GM18511 (cell line): ENCODE data around the gene TMEM38A.

Experiments
- ATAC-seq: cut with Tn5 transposase; IDR thresholded peaks from one replicate; pipeline ENCODE4 v1.9.1; 2021; ENCODE audit warnings: mild to moderate bottlenecking, moderate library complexity; ENCODE audit not compliant: unreplicated experiment

Gene TMEM38A

GRCh38 chr19:16660763-16661479, at the start of gene TMEM38A:
TMEM38A (plus strand) TSS chr19:16661139; CDS start chr19:16661218, 79 bp downstream.
- no peak for ATAC-seq

- no peak for ATAC-seq
Measured at GRCh38 chr19:16612636-16613035, 48.3 kb upstream of the TMEM38A start.

GRCh38 chr19:16613841-16614240, 47.1 kb upstream of the TMEM38A start:
- ATAC-seq: no peak

- ATAC-seq: no peak
Measured at GRCh38 chr19:16614941-16615340, 46.0 kb upstream of the TMEM38A start.

GRCh38 chr19:16615808-16616207, 45.1 kb upstream of the TMEM38A start:
- no peak for ATAC-seq

GRCh38 chr19:16618248-16618647, 42.7 kb upstream of the TMEM38A start:
- ATAC-seq: no peak

GRCh38 chr19:16619457-16619856, 41.5 kb upstream of the TMEM38A start:
- ATAC-seq: no peak

- no peak for ATAC-seq
Measured at GRCh38 chr19:16620018-16620417, 40.9 kb upstream of the TMEM38A start.

GRCh38 chr19:16620584-16620983, 40.4 kb upstream of the TMEM38A start:
- no peak for ATAC-seq

- no peak for ATAC-seq
Measured at GRCh38 chr19:16621165-16621800, 39.7 kb upstream of the TMEM38A start.

GRCh38 chr19:16623066-16623465, 37.9 kb upstream of the TMEM38A start:
- no peak for ATAC-seq

GRCh38 chr19:16623576-16623975, 37.4 kb upstream of the TMEM38A start:
- no peak for ATAC-seq

GRCh38 chr19:16624236-16624635, 36.7 kb upstream of the TMEM38A start:
- ATAC-seq: no peak

GRCh38 chr19:16625163-16625958, 35.6 kb upstream of the TMEM38A start:
- ATAC-seq: no peak

- no peak for ATAC-seq
Measured at GRCh38 chr19:16626796-16627192, 34.1 kb upstream of the TMEM38A start.

GRCh38 chr19:16627193-16627927, 33.6 kb upstream of the TMEM38A start:
- no peak for ATAC-seq

GRCh38 chr19:16627928-16628182, 33.1 kb upstream of the TMEM38A start:
- no peak for ATAC-seq

GRCh38 chr19:16628183-16628983, 32.6 kb upstream of the TMEM38A start, which contains the start of gene MED26:
MED26 (minus strand) TSS chr19:16628204; CDS start chr19:16627943, 261 bp downstream.
- ATAC-seq: peak; percentile 80

- ATAC-seq: peak; percentile 7
Measured at GRCh38 chr19:16628984-16629691, 31.8 kb upstream of the TMEM38A start.

- ATAC-seq: no peak
Measured at GRCh38 chr19:16631465-16631864, 29.5 kb upstream of the TMEM38A start.
